DMS53 treated with DMSO at 0.1 percent for 48 hours (cell line): ENCODE results near the gene C4orf51.

Experiments used
- DNase-seq: peaks from one replicate; lab custom pipeline; 2025; ENCODE audit not compliant: unreplicated experiment; lab: John Stamatoyannopoulos, UW

Gene C4orf51

GRCh38 chr4:145709336-145709735 is 29.4 kb downstream of the C4orf51 start:
- DNase-seq: peak; percentile 8

GRCh38 chr4:145709843-145710242 is 29.9 kb downstream of the C4orf51 start:
- no peak for DNase-seq

- DNase-seq: no peak
Measured at GRCh38 chr4:145716200-145716599, 36.3 kb downstream of the C4orf51 start.

- DNase-seq: no peak
Measured at GRCh38 chr4:145716661-145717200, 36.8 kb downstream of the C4orf51 start.

- DNase-seq: no peak
Measured at GRCh38 chr4:145719752-145720624, 40.0 kb downstream of the C4orf51 start.

- DNase-seq: no peak
Measured at GRCh38 chr4:145720656-145721055, 40.7 kb downstream of the C4orf51 start.

GRCh38 chr4:145722561-145722960 is 42.6 kb downstream of the C4orf51 start:
- no peak for DNase-seq

- DNase-seq: no peak
Measured at GRCh38 chr4:145723336-145723735, 43.4 kb downstream of the C4orf51 start.

GRCh38 chr4:145730026-145730425 is 50.1 kb downstream of the C4orf51 start:
- no peak for DNase-seq

GRCh38 chr4:145731028-145731427 is 51.1 kb downstream of the C4orf51 start:
- DNase-seq: peak; percentile 93

- no peak for DNase-seq
Measured at GRCh38 chr4:145732001-145732815, 52.3 kb downstream of the C4orf51 start.

- peak; percentile 68 for DNase-seq
Measured at GRCh38 chr4:145732895-145733880, 53.2 kb downstream of the C4orf51 start.

GRCh38 chr4:145734031-145734430 is 54.1 kb downstream of the C4orf51 start:
- DNase-seq: no peak

- no peak for DNase-seq
Measured at GRCh38 chr4:145734576-145735346, 54.8 kb downstream of the C4orf51 start.

- DNase-seq: no peak
Measured at GRCh38 chr4:145735347-145735675, 55.4 kb downstream of the C4orf51 start.

- no peak for DNase-seq
Measured at GRCh38 chr4:145735827-145736226, 55.9 kb downstream of the C4orf51 start.

- peak; percentile 59 for DNase-seq
Measured at GRCh38 chr4:145736241-145736831, 56.4 kb downstream of the C4orf51 start.

- no peak for DNase-seq
Measured at GRCh38 chr4:145739845-145740244, 59.9 kb downstream of the C4orf51 start.

GRCh38 chr4:145740806-145741205 is 60.9 kb downstream of the C4orf51 start:
- no peak for DNase-seq

- no peak for DNase-seq
Measured at GRCh38 chr4:145743641-145744040, 63.7 kb downstream of the C4orf51 start.
